H9 (cell line): ENCODE measurements around the gene ANKS1B. TPM values are rescaled to one million over a fixed set of nuclear protein-coding genes. Genes with fewer than 3 reads are reported as not detected.
"Not testable (repeated sequence)": the region's sequence is repeated elsewhere in the genome, so short reads cannot be mapped to it uniquely, and the experiment has no call there.

ENCODE experiments used
- DNase-seq: peaks from one replicate; pipeline ENCODE4 v3.0.0-alpha.2; 2017
- H2AFZ ChIP-seq: one replicate; pipeline ENCODE4 v1.6.1; 2013; ENCODE audit warnings: mild to moderate bottlenecking, low read length, control low read depth, moderate library complexity
- H2AK5ac ChIP-seq: 2 replicates; pipeline ENCODE4 v1.6.1; 2013; ENCODE audit warnings: low read length, control low read depth, mixed read lengths; ENCODE audit not compliant: insufficient read length
- H2BK120ac ChIP-seq: one replicate; pipeline ENCODE4 v1.6.1; 2013; ENCODE audit warnings: low read depth, mild to moderate bottlenecking, low read length, control low read depth, inconsistent platforms; ENCODE audit not compliant: poor library complexity, severe bottlenecking
- H2BK12ac ChIP-seq: 2 replicates; pipeline ENCODE4 v1.6.1; 2013; ENCODE audit warnings: low read length, control low read depth, mixed read lengths, low read depth; ENCODE audit not compliant: insufficient read length
- H2BK15ac ChIP-seq: 2 replicates; pipeline ENCODE4 v1.6.1; 2013; ENCODE audit warnings: low read depth, low read length, control low read depth
- H2BK20ac ChIP-seq: one replicate; pipeline ENCODE4 v1.6.1; 2013; ENCODE audit warnings: low read depth, mild to moderate bottlenecking, low read length, control low read depth, inconsistent platforms; ENCODE audit not compliant: poor library complexity, severe bottlenecking
- H2BK5ac ChIP-seq: 2 replicates; pipeline ENCODE4 v1.6.1; 2013; ENCODE audit warnings: low read length, control low read depth, mixed read lengths; ENCODE audit not compliant: insufficient read length
- H3K14ac ChIP-seq: 2 replicates; pipeline ENCODE4 v1.6.1; 2013; ENCODE audit warnings: low read length, control low read depth; ENCODE audit not compliant: insufficient read depth
- H3K18ac ChIP-seq: 2 replicates; pipeline ENCODE4 v1.6.1; 2013; ENCODE audit warnings: low read depth, mild to moderate bottlenecking, mixed read lengths, low read length, control low read depth; ENCODE audit not compliant: insufficient read length
- H3K23ac ChIP-seq: 2 replicates; pipeline ENCODE4 v1.6.1; 2013; ENCODE audit warnings: low read length, control low read depth, mixed read lengths, low read depth; ENCODE audit not compliant: insufficient read length
- H3K23me2 ChIP-seq: 2 replicates; pipeline ENCODE4 v1.6.1; 2013; ENCODE audit warnings: low read depth, mild to moderate bottlenecking, mixed read lengths, low read length, control low read depth; ENCODE audit not compliant: insufficient read length, poor library complexity, severe bottlenecking
- H3K27ac ChIP-seq: 2 replicates; pipeline ENCODE4 v1.5.1; 2013; ENCODE audit warnings: low read length, control low read depth, mixed read lengths, low read depth; ENCODE audit not compliant: insufficient read length
- H3K27me3 ChIP-seq: 2 replicates; pipeline ENCODE4 v1.6.1; 2013; ENCODE audit warnings: low read length, control low read depth, inconsistent platforms; ENCODE audit not compliant: insufficient read depth
- H3K4ac ChIP-seq: 2 replicates; pipeline ENCODE4 v1.6.1; 2013; ENCODE audit warnings: low read depth, mild to moderate bottlenecking, control low read depth, inconsistent platforms, low read length, moderate library complexity
- H3K4me1 ChIP-seq: 2 replicates; pipeline ENCODE4 v1.6.1; 2013; ENCODE audit warnings: low read length, control low read depth, inconsistent platforms; ENCODE audit not compliant: insufficient read depth
- H3K4me2 ChIP-seq: 2 replicates; pipeline ENCODE4 v1.6.1; 2013; ENCODE audit warnings: low read length, control low read depth, mixed read lengths; ENCODE audit not compliant: insufficient read length, insufficient read depth
- H3K56ac ChIP-seq: 2 replicates; pipeline ENCODE4 v1.6.1; 2013; ENCODE audit warnings: low read depth, mild to moderate bottlenecking, mixed read lengths, low read length, control low read depth; ENCODE audit not compliant: insufficient read length
- H3K79me1 ChIP-seq: 2 replicates; pipeline ENCODE4 v1.6.1; 2013; ENCODE audit warnings: low read depth, mild to moderate bottlenecking, moderate library complexity, low read length, control low read depth, inconsistent platforms; ENCODE audit not compliant: insufficient read depth, poor library complexity, severe bottlenecking
- H3K79me2 ChIP-seq: 2 replicates; pipeline ENCODE4 v1.6.1; 2013; ENCODE audit warnings: low read length, control low read depth, inconsistent platforms; ENCODE audit not compliant: insufficient read depth
- H3K9ac ChIP-seq: 2 replicates; pipeline ENCODE4 v1.6.1; 2013; ENCODE audit warnings: low read length, control low read depth, mixed read lengths; ENCODE audit not compliant: insufficient read length; ENCODE audit errors: extremely low read depth
- H3K9me3 ChIP-seq: one replicate; pipeline ENCODE4 v1.6.1; 2013; ENCODE audit warnings: low read depth, low read length, inconsistent platforms; ENCODE audit not compliant: control insufficient read depth
- H3T11ph ChIP-seq: one replicate; pipeline ENCODE4 v1.6.1; 2013; ENCODE audit warnings: mild to moderate bottlenecking, low read length, control low read depth, inconsistent platforms
- H4K20me1 ChIP-seq: one replicate; pipeline ENCODE4 v1.6.1; 2013; ENCODE audit not compliant: control insufficient read depth, insufficient read length, insufficient read depth
- H4K5ac ChIP-seq: 2 replicates; pipeline ENCODE4 v1.6.1; 2013; ENCODE audit warnings: low read depth, mild to moderate bottlenecking, mixed read lengths, low read length, control low read depth; ENCODE audit not compliant: insufficient read length
- H4K8ac ChIP-seq: replicated peaks from 2 replicates; pipeline ENCODE4 v1.6.1; 2013; ENCODE audit warnings: low read length, control low read depth, mixed read lengths, low read depth; ENCODE audit not compliant: insufficient read length
- H4K91ac ChIP-seq: 2 replicates; pipeline ENCODE4 v1.6.1; 2013; ENCODE audit warnings: low read depth, mild to moderate bottlenecking, moderate library complexity, mixed read lengths, low read length, control low read depth; ENCODE audit not compliant: insufficient read length
- H3K27ac Mint-ChIP-seq, 3 experiments: 2 replicates in 2 of 3; 3 replicates in 1 of 3; pipeline ENCODE4 v1.8.0; 2020 to 2021; ENCODE audit warnings: mixed read lengths in 3 of 3, mild to moderate bottlenecking in 1 of 3, moderate library complexity in 1 of 3
- H3K27me3 Mint-ChIP-seq: 2 replicates; pipeline ENCODE4 v1.8.0; 2021; ENCODE audit warnings: low read depth, mild to moderate bottlenecking, moderate library complexity, mixed read lengths
- H3K36me3 Mint-ChIP-seq, 3 experiments: 2 replicates in 2 of 3; 3 replicates in 1 of 3; pipeline ENCODE4 v1.8.0; 2020 to 2021; ENCODE audit warnings: low read depth in 3 of 3, mixed read lengths in 3 of 3; ENCODE audit not compliant: insufficient read depth in 1 of 3
- H3K4me1 Mint-ChIP-seq, 2 experiments: 2 replicates each; pipeline ENCODE4 v1.8.0; 2020; ENCODE audit warnings: mixed read lengths in 2 of 2
- H3K4me3 Mint-ChIP-seq, 2 experiments: 2 replicates in 1 of 2; 3 replicates in 1 of 2; pipeline ENCODE4 v1.8.0; 2020 to 2021; ENCODE audit warnings: mild to moderate bottlenecking in 2 of 2, mixed read lengths in 2 of 2, moderate library complexity in 1 of 2
- H3K9me3 Mint-ChIP-seq, 2 experiments: 2 replicates in 1 of 2; 3 replicates in 1 of 2; pipeline ENCODE4 v1.8.0; 2020; ENCODE audit warnings: mild to moderate bottlenecking in 2 of 2, mixed read lengths in 2 of 2, moderate library complexity in 1 of 2
- CTCF ChIP-seq: fragments of 200-600 bp; sonication (generic); conservative IDR thresholded peaks from 3 replicates; pipeline ENCODE4 v1.8.0; 2021; ENCODE audit warnings: antibody characterized with exemption, mild to moderate bottlenecking
- WGBS: extraction: QIAGEN DNeasy Blood & Tissue Kit; methylation state at CpG from one replicate; pipeline ENCODE4 v1.1.7; 2013; ENCODE audit warnings: missing lambda C conversion rate, low lambda C conversion rate, mixed read lengths; ENCODE audit not compliant: insufficient read length; ENCODE audit errors: extremely low coverage; 5-methylcytosine and 5-hydroxymethylcytosine counted together
- total RNA-seq: library from RNA; stranded (reverse); gene quantifications from 2 replicates; pipeline ENCODE4 v1.2.1, GENCODE V29; 2021

ANKS1B gene
- total RNA-seq, 1 experiment from 2014 or later, result 4.1 TPM

DNA sequence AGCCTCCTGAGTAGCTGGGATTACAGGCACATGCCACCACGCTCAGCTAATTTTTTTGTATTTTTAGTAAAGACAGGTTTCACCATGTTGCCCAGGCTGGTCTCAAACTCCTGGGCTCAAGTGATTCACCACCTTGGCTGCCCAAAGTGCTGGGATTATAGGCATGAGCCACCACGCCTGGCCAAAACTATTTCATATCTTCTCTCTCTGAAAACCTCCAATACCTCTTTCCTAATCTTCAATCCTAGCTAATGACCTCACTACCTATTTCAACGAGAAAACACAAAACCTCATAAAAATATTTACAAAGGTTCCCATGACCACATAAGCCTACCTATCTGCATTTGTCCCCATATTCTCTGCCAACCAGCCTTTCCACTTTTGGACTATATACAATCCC is 32.3 kb upstream of the ANKS1B start:
- H3K27me3 ChIP-seq, result no peaks in the 10 kb centered on the region
- Mint-ChIP-seq H3K27me3 (no peaks in the 10 kb centered on the region), H3K36me3 (peaks cover 0 to 1% (median 0%) of the 10 kb centered on the region in 3 experiments; a peak in 2 of 7 replicates), H3K4me1 (peaks cover 2 to 3% of the 10 kb centered on the region in 2 experiments; a peak in 2 of 4 replicates), H3K4me3 (no peak overlapping the region), H3K9me3 (peaks cover 0 to 6% of the 10 kb centered on the region in 2 experiments; a peak in 2 of 5 replicates), H3K27ac (no peak overlapping the region)
- H2AK5ac ChIP-seq, result no peak overlapping the region
- H2BK15ac ChIP-seq, result no peak overlapping the region
- no peak overlapping the region for H2BK120ac ChIP-seq
- no peak overlapping the region for H2AFZ ChIP-seq
- no peaks in the 10 kb centered on the region for H3K23me2 ChIP-seq
- H3K79me2 ChIP-seq, result no peaks in the 10 kb centered on the region
- WGBS, result 100% methylated on average over 1 of the region's 3 CpGs
- H2BK5ac ChIP-seq, result no peak overlapping the region
- no peak overlapping the region for H3K9ac ChIP-seq
- no peak overlapping the region for H2BK20ac ChIP-seq
- H3K79me1 ChIP-seq, result no peaks in the 10 kb centered on the region
- no peak overlapping the region for H3K56ac ChIP-seq
- H3K23ac ChIP-seq, result no peak overlapping the region
- H4K5ac ChIP-seq, result no peak overlapping the region
- no peak overlapping the region for H4K91ac ChIP-seq
- H3K27ac ChIP-seq, result no peak overlapping the region
- TF ChIP-seq CTCF, result no peak
- H3K4ac ChIP-seq, result no peak overlapping the region
- no peak overlapping the region for H3K14ac ChIP-seq
- H2BK12ac ChIP-seq, result no peak overlapping the region
- DNase-seq, result no peak
- no peak overlapping the region for H3T11ph ChIP-seq
- H4K20me1 ChIP-seq, result no peaks in the 10 kb centered on the region
- no peaks in the 10 kb centered on the region for H3K9me3 ChIP-seq
- no peak overlapping the region for H3K18ac ChIP-seq
- no peak overlapping the region for H4K8ac ChIP-seq
- no peak overlapping the region for H3K4me2 ChIP-seq
- no peaks in the 10 kb centered on the region for H3K4me1 ChIP-seq

- H3K4me1 Mint-ChIP-seq, H4K20me1 ChIP-seq, H3K4ac ChIP-seq, H2BK15ac ChIP-seq, H3K27ac Mint-ChIP-seq, H3K27me3 Mint-ChIP-seq, H3K9ac ChIP-seq, H3K18ac ChIP-seq, H3K79me1 ChIP-seq, H3K23me2 ChIP-seq, H3K27ac ChIP-seq, H4K5ac ChIP-seq, H3K4me3 Mint-ChIP-seq, H3K27me3 ChIP-seq, H2AFZ ChIP-seq, H4K91ac ChIP-seq, H3K56ac ChIP-seq, DNase-seq, H3K9me3 Mint-ChIP-seq, H3K9me3 ChIP-seq, H2BK5ac ChIP-seq, H4K8ac ChIP-seq, H3K79me2 ChIP-seq, H3K14ac ChIP-seq, H2BK20ac ChIP-seq, H2AK5ac ChIP-seq, H3K4me2 ChIP-seq, H3K23ac ChIP-seq, H3K4me1 ChIP-seq, H3K36me3 Mint-ChIP-seq, H2BK12ac ChIP-seq, H3T11ph ChIP-seq, H2BK120ac ChIP-seq: not testable (repeated sequence)
- WGBS, result no CpG with 5 or more reads among the region's 4 CpGs
These were observed 31.6 kb upstream of the ANKS1B start for GRCh38 chr12:100016304-100016703.
